NCI-H524 (cell line): Measurements from ENCODE around the gene MBD3.
A peak's percentile ranks its signal among the peaks of the same experiment; 100 is the strongest.

Source experiments
- DNase-seq, 2 experiments: peaks; one replicate each; lab custom pipeline; 2025; lab: John Stamatoyannopoulos, UW

The MBD3 gene

GRCh38 chr19:1598777-1599459 lies 6.3 kb upstream of the MBD3 start:
- DNase-seq = no peak

- no peak for DNase-seq
Observed at GRCh38 chr19:1593501-1593772, 772 bp upstream of the MBD3 start.

GRCh38 chr19:1592024-1592754 lies 476 bp downstream of the MBD3 start:
- DNase-seq = peak; percentile 83 to 92

GRCh38 chr19:1591421-1592023 lies 1.1 kb downstream of the MBD3 start:
- peak in 1 of 2 experiments; percentile 23 for DNase-seq

- peak; percentile 16 to 54 for DNase-seq
Observed at GRCh38 chr19:1590641-1591397, 1.8 kb downstream of the MBD3 start.

- DNase-seq = peak; percentile 11 to 39
Observed at GRCh38 chr19:1587872-1588271, 4.8 kb downstream of the MBD3 start.

- no peak for DNase-seq
Observed at GRCh38 chr19:1585243-1585580, 7.5 kb downstream of the MBD3 start.

- no peak for DNase-seq
Observed at GRCh38 chr19:1584500-1585242, 8.0 kb downstream of the MBD3 start.

GRCh38 chr19:1582201-1582600 lies 10.5 kb downstream of the MBD3 start:
- DNase-seq = no peak

GRCh38 chr19:1580957-1581356 lies 11.7 kb downstream of the MBD3 start:
- no peak for DNase-seq

GRCh38 chr19:1580382-1580781 lies 12.3 kb downstream of the MBD3 start:
- no peak for DNase-seq

- no peak for DNase-seq
Observed at GRCh38 chr19:1579222-1579621, 13.4 kb downstream of the MBD3 start.

GRCh38 chr19:1577929-1578618 lies 14.6 kb downstream of the MBD3 start:
- no peak for DNase-seq

GRCh38 chr19:1577090-1577928 lies 15.4 kb downstream of the MBD3 start:
- no peak for DNase-seq

- DNase-seq = no peak
Observed at GRCh38 chr19:1576242-1577089, 16.2 kb downstream of the MBD3 start.

- DNase-seq = no peak
Observed at GRCh38 chr19:1575323-1576241, 17.1 kb downstream of the MBD3 start.

GRCh38 chr19:1574354-1575136 lies 18.1 kb downstream of the MBD3 start:
- no peak for DNase-seq

- no peak for DNase-seq
Observed at GRCh38 chr19:1572795-1573194, 19.9 kb downstream of the MBD3 start.
